Hematopoietic multipotent progenitor cell treated with erythropoietin and hydrocortisone succinate and interleukin-3 and kit ligand, for 15 days (in vitro differentiated cells): ENCODE measurements around the gene ZNF223.
A peak's percentile ranks its signal among the peaks of the same experiment; 100 is the strongest.

Source experiments
- DNase-seq: peaks from one replicate; pipeline ENCODE4 v3.0.0-alpha.2; 2015; ENCODE audit warnings: low spot score

ZNF223 gene

DNA sequence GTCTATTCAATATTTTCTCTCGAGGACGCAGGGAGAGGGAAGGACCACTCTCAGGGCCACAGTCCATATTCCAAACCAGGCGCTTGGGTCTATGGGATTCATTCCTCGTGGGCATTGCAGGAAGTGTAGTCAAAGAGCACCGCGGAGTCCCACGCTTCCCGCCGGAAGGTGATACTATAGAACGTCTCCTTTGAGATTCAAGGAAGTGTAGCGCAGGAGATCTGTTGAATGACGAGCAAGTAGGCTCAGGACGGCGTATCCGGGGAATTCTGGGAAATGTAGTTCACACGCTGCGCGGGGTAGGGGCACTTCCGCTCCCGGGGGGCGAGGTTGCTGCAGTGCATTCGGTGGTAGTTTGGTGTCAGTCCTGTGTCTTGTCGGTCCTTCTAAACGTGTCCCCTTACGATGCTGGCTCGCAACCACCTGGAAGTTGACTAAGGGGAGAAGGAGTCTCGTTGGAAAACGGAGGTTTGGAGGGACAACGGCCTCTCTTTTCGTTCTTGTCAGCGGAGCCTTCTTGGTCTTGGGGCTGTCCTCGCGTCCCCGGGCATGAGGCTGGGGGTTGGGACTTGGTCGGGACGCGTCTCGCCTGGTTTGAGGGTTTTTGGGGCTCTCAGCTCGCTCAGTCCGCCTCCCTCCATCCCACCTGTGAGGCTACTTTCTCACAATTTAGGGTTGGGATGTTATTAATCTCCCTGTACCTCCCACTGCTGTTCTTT, 20.1 kb downstream of the ZNF223 start, which contains the start of gene ZNF284:
Gene ZNF284 (plus strand): TSS at position 336 of the 719 bp plus-strand sequence. CDS start 4,231 bp downstream, outside the sequence.
- peak; percentile 80 for DNase-seq

DNA sequence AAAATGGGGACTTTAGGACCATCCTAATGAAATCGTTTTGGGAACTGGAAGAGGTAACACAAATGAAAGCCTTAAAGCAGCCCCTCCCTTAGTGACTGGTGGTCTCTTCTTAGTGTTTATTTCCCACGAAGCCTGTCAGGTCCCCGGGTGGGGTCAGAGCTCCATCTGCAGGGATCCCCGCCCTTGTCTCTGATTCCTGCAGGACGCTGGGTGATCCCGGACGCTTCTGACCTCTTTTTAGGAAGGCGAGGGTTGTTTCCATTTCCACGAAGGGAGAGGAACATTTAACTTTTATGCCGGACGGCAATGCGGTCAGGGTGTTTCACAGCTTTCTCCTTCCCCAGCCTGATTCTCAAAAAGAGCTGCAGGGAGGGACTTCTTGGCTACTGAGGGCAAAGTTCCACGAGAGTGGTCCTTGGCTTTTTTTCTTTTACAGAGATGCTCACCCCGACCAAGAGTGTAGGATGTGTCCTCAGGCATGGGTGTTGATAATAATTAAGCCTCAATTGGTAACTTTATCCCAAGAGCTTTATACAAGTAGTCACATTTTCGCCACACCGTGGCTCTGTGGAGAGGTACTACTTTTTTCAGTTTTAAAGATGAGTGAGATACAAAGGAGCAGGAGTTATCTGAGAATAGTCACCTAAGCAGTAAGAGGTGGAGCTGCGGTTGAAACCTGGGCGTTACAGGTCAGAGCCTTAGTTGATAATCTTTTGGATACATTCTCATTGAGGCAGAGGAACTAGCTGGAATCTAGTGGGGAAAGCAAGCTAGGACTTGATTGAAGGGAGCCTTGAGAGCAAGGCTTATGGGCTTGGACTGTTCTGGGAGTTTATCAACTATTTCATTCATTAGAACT, 20.9 kb downstream of the ZNF223 start:
- DNase-seq: no peak

DNA sequence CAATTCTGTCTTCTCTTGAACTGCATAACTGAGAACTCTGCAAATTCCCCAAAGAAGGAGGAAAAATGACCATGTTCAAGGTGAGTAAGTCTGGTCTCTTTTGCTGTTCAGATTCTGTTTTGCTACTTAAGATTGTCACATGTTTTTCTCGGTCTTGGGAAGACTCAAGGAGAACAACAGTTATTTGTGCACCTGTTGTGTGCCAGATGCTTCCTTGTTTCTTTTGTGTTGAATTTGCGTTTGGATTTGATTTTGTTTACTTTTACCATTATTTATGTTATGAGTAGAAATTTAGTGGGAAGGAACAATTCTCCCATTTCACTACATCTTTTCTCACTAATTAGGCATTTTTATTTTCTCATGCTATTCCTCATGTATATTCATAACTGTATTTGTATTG, 24.5 kb downstream of the ZNF223 start:
- DNase-seq: no peak

DNA sequence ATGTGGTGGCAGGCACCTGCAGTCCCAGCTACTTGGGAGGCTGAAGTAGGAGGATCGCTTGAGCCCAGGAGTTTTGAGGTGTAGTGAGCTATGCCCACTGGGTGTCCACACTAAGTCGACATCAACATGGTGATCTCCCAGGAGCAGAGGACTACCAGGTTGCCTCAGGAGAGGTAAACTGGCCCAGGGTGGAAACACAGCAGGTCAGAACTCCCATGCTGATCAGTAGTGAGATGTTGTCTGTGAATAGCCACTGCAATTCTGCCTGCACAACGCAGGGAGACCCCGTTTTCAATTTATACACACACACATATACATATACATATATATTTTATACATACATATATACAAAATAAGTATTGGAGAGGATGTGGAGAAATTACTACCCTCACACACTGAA, 40.3 kb downstream of the ZNF223 start:
- no peak for DNase-seq

DNA sequence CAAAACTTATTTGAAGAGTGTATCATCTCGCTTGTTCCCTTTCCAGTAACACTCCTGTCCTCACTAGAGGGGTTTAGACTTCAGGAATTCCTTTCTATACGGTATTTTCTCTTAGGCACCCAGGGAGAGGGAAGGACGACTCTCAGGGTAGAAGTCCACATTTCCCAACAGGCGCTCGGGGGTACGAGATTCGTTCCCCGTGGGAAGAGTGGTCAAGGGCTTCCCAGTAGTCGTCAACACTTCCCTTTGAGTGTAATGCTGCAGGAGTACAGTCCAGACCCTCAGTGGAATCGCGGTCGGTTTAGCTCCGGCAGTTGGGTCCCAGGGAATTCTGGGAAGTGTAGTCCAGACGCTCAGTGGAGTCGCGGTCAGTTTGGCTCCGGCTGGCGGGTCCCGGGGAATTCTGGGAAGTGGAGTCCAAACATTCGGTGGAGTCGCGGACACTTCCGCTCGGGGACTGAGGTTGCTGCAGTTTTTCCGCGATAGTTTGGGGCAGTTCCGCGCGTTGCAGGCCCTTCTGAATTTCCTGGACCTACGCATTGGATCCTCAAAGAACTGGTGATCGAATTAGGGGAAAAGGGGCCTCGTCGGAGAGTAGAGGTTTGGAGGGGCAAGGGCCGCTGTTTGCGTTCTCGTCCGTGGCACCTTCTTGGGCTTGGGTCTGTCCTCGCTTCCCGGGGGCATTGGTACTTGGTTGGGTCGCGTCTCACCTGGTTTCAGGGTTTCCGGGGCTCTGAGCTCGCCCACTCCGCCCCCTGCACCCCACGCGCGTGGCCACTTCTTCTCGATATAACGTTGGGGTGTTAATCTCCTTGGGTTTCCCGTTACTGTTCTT, 42.3 kb downstream of the ZNF223 start, which contains the start of gene ZNF224:
Gene ZNF224 (plus strand): TSS at position 431 of the 835 bp plus-strand sequence. CDS start 3,513 bp downstream, outside the sequence.
- DNase-seq: peak; percentile 90

DNA sequence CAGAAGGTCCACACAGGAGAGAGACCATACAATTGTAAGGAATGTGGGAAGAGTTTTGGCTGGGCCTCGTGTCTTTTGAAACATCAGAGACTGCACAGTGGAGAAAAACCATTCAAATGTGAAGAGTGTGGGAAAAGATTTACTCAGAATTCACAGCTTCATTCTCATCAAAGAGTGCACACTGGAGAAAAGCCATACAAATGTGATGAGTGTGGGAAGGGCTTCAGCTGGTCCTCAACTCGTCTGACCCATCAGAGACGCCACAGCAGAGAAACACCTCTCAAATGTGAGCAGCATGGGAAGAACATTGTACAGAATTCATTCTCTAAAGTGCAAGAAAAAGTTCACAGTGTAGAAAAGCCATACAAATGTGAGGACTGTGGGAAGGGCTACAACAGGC, 55.9 kb downstream of the ZNF223 start:
- DNase-seq: no peak

DNA sequence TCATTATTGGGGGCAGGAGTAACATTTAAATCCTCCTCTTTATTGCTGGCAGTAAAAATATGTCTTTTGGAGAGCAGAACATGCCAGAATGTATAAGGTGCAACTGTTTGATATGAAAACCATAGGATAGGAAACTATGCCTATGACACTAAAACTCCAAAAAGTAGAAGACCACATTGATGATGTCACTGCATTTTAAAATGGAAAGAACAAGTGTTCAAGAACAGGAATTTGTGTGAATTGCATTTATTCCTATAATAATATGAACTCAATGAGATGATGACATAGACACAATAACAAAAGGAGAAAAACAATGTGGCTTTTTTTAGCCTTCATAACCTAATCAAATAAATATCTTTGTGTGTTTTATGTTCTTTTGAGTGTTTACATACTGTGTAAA, 57.6 kb downstream of the ZNF223 start:
- DNase-seq: no peak

DNA sequence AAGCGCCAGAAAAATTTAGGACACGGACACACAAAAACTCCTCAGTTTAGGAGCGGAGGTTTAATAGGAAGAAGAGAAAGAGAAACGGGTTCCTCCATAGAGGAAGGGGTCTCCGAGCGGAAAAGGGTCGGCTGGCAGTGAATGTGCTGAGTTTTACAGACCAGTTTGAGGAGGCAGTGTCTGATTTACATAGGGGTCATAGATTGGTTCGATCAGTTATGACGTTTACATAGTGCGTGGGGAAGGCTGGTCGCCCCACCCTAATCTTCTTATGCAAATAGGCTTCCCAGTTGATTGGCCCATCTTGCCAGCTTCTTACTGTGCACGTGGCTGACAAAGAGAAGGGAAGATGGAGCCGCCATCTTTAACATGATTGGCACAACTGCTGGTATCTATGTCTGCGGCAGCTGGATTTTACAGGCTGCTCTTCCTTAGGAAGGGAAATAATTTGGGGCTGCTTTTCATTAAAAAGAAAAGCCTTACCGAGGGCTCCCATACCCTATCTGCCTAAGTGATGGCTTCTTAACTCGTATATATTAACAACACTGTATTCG, 60.2 kb downstream of the ZNF223 start:
- DNase-seq: peak; percentile 62

DNA sequence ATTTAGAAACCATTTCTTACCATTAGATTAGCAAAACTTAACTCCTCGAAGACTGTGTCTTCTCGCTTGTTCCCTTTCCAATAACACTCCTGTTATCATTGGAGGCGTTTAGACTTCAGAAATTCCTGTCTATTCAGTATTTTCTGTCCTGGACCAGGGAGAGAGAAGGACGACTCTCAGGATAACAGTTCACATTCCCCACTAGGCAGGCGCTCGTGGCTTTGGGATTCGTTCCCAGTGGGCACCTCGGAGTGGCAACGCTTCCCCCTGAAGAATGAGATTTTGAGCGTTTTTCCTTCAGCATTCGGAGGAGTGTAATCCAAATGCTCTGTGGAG, 60.9 kb downstream of the ZNF223 start:
- DNase-seq: no peak

DNA sequence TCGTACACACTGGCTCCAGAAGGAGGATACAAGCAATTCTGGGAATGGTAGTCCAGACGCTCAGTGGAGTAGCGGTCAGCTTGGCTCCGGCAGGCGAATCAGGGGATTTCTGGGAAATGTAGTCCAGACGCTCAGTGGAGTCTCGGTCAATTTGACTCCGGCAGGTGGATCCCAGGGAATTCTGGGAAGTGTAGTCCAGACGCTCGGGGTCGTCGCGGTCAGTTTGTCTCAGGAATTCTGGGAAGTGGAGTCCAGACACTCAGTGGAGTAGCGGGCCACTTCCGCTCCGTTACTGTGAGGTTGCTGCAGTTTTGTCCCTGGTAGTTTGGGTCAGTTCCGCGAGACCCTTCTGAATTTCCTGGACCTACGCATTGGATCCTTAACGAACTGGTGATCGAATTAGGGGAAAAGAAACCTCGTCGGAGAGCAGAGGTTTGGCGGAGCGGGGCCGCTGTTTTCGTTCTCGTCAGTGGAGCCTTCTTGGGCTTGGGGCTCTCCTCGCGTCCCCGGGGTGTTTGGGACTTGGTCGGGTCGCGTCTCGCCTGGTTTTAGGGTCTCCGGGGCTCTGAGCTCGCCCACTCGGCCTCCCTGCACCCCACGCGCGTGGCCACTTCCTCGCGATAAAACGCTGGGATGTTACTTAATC, 61.4 kb downstream of the ZNF223 start, which contains the start of gene ZNF225:
Gene ZNF225 (plus strand): TSS at position 262 of the 646 bp plus-strand sequence. CDS start 2,429 bp downstream, outside the sequence.
- peak; percentile 96 for DNase-seq

DNA sequence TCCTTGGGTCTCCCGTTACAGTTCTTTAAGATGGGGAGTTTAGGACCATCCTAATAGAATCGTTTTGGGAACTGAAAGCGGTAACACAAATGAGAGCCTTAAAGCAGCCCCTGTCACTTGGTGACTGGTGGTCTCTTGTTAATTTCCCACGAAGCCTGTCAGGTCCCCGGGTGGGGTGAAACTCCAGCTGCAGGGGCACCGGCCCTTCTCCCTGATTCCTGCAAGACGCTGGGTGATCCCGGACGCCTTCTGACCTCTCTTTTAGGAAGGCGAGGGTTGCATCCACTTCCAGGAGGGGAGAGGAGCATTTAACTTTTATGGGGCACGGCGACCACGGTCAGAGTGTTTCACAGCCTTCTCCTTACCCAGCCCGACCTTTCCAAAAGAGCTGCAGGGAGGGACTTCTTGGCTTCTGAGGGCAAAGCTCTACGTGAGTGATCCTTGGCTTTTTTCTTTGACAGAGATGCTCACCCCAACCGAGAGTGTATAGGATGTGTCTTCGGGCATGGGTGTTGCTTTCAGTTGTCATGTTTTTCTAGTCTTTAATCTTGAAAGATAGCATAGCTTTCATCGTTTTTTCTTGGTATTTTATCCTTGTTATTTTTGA, 62.1 kb downstream of the ZNF223 start:
- DNase-seq: no peak
